ENCODE data around the gene GPR137.
"Not testable (repeated sequence)": the region's sequence is repeated elsewhere in the genome, so short reads cannot be mapped to it uniquely, and the experiment has no call there.

Gene GPR137

GRCh38 chr11:64284962-64285884, at the start of gene GPR137:
Gene GPR137 (plus strand): TSS chr11:64285848. CDS start chr11:64286525, 677 bp downstream.
- peak; percentile 85 for DNase-seq

GRCh38 chr11:64237484-64237951, 48.1 kb upstream of the GPR137 start:
- no peak for DNase-seq

GRCh38 chr11:64238076-64238475, 47.6 kb upstream of the GPR137 start:
- DNase-seq = no peak

GRCh38 chr11:64238999-64239398, 46.6 kb upstream of the GPR137 start:
- no peak for DNase-seq

- DNase-seq = no peak
Measured at GRCh38 chr11:64239662-64240434, 45.8 kb upstream of the GPR137 start.

- DNase-seq = peak; percentile 97
Measured at GRCh38 chr11:64240435-64241240, 45.0 kb upstream of the GPR137 start, which contains the start of gene FKBP2. Gene FKBP2 (plus strand): TSS chr11:64241095. CDS start chr11:64242388, 1,293 bp downstream.

DNA sequence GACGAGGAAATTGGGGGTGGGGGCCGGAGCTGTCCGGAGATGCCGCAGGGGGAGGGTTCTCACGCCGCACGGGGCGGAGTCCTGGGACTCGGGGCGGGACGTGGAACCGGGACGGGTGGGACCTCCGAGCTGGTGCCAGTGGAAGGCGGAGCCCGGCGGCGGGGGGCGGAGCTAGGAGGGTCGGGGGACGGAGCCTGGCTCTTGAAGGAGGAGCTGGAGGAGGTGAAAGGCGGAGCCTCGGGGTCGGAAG, 44.5 kb upstream of the GPR137 start:
- peak; percentile 99 for DNase-seq

DNA sequence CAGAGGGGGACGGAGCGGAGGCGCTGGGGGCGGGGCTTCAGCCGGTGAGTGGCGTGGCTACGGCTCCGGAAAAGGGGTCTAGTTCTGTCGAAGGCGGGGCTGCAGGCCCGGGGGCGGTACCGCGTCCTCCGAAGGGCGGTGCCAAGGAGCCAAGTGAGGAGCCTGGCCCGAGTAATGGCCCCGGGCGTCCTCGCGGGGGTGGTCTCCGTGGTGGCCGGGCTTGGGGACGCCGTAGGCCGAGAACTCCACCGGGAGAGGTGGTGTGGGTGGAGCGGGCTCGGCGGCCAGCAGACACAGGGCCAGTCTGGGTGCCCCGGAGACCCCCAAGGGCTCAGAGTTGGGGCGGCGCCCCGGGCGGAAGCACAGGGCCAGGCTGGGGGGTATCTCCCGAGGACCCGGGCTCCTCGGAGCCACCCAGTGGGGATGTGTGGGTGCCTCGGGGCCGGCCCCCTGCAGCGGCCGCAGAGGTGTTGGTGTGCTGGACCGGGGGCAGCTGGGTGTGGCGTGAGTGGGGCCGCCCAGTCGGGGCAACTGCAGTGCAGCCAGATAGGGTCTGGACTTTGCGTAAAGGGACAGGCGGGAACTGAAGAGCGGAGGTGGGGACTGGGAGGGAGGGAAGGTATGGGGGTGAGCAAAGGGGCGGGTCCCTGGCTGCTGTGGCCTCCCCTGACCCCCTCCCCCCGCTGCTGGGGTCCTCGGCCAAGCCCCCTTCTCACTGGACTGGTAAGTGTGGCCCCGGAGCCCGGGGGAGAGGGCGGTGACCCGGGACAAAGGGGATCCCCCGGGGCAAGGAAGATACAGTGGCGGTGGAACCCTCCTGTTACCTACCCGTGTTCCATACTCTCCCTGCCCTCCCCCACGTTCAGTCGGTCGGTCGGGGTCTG, 43.9 kb upstream of the GPR137 start:
- DNase-seq = peak; percentile 25

DNA sequence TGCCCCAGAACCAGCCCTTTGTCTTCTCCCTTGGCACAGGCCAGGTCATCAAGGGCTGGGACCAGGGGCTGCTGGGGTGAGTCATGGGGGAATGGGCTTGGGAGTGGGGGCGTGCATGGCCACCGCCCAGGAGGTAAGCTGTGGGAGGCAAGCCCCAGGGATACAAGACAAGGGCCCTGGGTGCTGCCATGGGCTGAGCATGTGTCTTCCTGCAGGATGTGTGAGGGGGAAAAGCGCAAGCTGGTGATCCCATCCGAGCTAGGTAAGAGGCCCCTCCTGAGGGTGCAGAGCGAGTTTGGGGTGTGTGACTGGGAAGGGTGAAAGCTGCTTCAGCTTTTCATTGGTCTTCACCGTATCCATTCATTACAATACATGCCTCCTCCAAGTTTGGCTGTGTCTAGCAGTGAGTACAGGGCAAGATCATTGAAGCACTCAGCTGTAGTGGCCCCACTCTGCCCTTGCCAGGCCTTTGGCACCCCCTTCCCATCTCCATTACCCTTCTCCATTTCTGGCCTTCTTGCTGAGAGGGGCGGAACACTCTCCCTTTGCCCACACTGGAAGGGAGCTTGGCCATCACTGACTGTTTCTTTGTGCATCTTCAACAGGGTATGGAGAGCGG, 42.3 kb upstream of the GPR137 start:
- DNase-seq = no peak

DNA sequence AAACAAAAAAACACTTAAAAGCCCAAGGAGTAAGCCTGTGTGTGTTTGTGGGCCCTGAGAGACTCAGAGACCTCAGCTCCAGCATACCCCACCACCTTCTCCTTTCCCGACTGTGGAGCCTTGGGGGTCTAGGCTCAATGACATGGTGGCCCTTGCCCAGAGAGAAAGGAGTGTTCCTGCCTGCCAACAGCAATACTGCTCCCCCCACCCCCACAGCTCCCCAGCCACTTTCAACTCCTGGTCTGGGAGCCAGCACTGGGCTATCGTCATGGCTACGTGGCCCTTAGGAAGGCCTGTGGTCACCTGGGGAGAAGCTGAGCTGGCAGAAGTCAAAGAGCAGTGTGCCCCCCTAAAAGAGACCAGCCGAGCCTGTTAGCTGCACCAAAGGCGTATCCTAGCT, 41.5 kb upstream of the GPR137 start:
- no peak for DNase-seq

GRCh38 chr11:64244966-64245365, 40.7 kb upstream of the GPR137 start:
- no peak for DNase-seq

DNA sequence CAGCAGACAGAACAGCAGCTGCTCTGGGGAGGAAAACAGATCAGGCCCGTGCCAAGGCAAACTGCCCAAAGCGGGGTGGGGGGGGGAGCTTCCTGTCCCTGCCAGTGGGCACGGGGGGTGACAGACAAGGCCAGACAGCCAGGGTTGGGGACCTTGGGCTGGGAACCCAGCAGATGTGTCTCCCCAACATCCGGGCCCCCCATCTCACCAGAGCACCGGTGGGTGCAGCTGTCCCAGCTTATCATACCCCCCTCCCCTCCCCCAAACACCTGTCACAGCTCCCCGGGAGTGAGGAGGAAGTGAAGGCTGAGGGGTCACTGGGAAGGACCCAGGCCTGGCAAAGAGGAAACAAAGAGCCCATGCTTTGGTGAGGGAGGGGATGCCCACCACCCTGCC, 40.2 kb upstream of the GPR137 start:
- no peak for DNase-seq

DNA sequence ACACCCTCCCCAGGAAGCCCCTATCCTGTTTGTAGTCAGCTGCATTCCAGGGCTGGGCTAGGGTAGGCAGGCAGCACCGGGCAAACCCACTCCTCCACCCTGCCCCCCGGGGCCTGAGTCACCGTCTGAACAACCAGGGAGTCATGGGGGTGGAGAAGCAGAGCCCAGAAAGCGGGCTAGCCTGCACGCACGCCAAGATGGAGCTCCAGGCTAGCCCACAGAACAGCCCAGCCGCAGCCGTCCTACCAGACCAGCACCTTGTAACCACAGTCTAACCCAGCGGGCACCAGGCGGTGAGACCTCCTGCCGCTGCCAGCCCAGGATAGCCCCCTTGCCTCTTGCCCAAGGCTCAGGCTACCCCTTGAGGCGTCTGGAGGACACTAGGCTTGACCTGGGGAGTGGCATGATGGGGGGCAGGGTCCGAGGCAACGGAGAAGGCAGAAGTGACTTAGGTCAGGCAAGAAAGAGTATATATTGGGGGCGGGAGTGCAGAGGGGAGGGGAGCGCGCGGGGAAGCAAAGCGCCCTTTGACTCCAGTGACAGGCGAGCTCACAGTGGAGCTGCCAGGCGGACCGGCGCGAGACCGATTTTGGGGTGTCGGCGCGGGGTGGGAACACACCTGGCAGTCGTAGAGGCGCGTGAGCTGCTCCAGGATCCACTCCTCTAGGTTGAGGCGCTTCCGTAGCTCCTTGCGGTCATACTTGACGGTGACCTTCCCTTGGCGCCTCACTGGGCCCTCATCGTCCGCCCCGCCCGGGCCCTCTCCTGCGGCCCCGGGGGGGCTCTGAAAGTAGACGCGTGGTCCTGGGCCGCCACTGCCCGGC, 39.6 kb upstream of the GPR137 start:
- DNase-seq = peak; percentile 80

DNA sequence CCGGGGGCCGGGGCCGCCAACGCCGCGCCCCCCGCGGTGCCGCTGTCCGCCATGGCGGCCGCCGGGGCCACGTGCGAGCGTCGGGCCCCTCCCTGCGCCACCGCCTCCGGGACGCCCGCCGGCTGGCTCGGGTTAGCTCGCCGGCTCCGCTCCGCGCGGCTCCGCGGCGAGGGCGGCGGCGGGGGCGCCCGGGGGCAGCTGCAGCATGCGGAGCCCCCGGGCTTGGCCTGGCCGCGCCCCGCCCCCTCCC, 39.1 kb upstream of the GPR137 start:
- DNase-seq = not testable (repeated sequence)

DNA sequence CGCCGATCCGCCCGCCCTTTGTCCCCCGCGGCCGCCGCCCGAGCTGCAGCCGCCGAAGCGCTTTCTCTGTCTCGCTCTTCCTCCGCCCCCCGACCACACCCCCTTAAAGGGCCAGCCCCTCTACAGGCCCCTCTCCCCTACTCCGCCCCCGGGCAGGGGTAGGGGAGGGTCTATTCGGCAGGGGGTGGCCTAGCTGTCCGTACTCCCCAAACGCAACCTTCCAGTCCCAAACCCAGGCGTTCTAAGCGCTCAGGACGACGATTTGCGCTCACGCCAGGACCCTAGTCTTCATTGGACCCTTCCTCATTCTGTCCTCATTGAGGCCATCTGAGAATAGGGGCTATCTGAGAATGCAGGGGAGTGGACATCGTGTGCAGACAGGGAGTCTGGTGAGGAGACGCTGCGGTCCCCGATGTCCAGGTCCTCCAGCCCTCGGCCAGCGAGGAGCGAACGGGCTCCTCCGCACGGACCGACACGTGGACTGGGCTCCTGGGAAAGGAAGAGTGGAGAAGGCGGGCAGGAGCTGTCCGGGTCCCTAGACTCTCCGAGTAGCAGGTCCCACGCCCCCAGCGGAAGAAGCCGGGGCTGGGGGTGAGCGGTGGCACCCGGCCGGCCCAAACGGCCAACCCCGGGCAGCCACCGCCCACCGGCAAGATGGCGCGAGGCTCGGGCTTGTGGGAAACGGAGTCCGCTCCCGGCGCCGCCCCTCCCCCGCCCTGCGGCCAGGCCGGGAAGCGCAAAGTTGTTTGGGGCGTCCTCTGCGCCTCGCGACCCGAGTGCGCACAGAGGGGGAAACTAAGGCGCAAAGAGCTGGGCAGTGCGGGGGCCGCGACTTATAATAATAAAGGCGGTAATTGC, 38.5 kb upstream of the GPR137 start, which contains the start of gene PPP1R14B:
PPP1R14B (minus strand) TSS at position 73 of the 858 bp plus-strand sequence. CDS start 270 bp downstream, outside the sequence.
- peak; percentile 86 for DNase-seq

- no peak for DNase-seq
Measured at GRCh38 chr11:64247729-64248531, 37.7 kb upstream of the GPR137 start.

- no peak for DNase-seq
Measured at GRCh38 chr11:64248578-64248977, 37.1 kb upstream of the GPR137 start.

GRCh38 chr11:64249038-64249437, 36.6 kb upstream of the GPR137 start:
- DNase-seq = no peak
